GM06990 (cell line): Measurements from ENCODE around the gene GART.

Experiments used
- DNase-seq: peaks from one replicate; pipeline ENCODE4 v3.0.0-alpha.2; 2011; ENCODE audit not compliant: insufficient read length; ENCODE audit errors: extremely low read depth
- H3K27me3 ChIP-seq: replicated peaks from 2 replicates; pipeline ENCODE4 v1.6.0; 2011; ENCODE audit warnings: low read length; ENCODE audit not compliant: control insufficient read depth, insufficient read depth
- H3K36me3 ChIP-seq: 2 replicates; pipeline ENCODE4 v1.5.1; 2011; ENCODE audit warnings: low read length; ENCODE audit not compliant: control insufficient read depth, insufficient read depth
- H3K4me3 ChIP-seq: replicated peaks from 2 replicates; pipeline ENCODE4 v1.5.1; 2011; ENCODE audit warnings: low read depth, mild to moderate bottlenecking, control low read depth, low read length
- CTCF ChIP-seq: IDR thresholded peaks from 2 replicates; pipeline ENCODE4 v1.5.1; 2011; ENCODE audit warnings: low read length, control low read depth, mild to moderate bottlenecking, inconsistent platforms; ENCODE audit not compliant: insufficient read depth, poor library complexity, severe bottlenecking

GART gene

GRCh38 chr21:33461538-33462250, 80.2 kb downstream of the GART start:
- no peaks in the 10 kb centered on the region for H3K36me3 ChIP-seq
- no peak overlapping the region for H3K4me3 ChIP-seq
- no peaks in the 10 kb centered on the region for H3K27me3 ChIP-seq
- TF ChIP-seq CTCF = no peak
- no peak for DNase-seq

GRCh38 chr21:33458861-33459260, 83.1 kb downstream of the GART start:
- DNase-seq = no peak
- H3K4me3 ChIP-seq = no peak overlapping the region
- no peak for TF ChIP-seq CTCF

GRCh38 chr21:33455686-33456446, 86.1 kb downstream of the GART start:
- Histone ChIP-seq H3K36me3 (no peaks in the 10 kb centered on the region; the same call in 1 of the 2 replicates), H3K27me3 (no peaks in the 10 kb centered on the region), H3K4me3 (no peak overlapping the region)
- no peak for TF ChIP-seq CTCF
- DNase-seq = no peak

More at GRCh38 chr21:33458861-33459260, 83.1 kb downstream of the GART start:
- Histone ChIP-seq H3K27me3 (no peaks in the 10 kb centered on the region), H3K36me3 (no peaks in the 10 kb centered on the region; the same call in 1 of the 2 replicates)
